NCI-H82 treated with DMSO at 0.1 percent for 48 hours (cell line): ENCODE results near the gene BICRA.
"Not testable (repeated sequence)": the region's sequence is repeated elsewhere in the genome, so short reads cannot be mapped to it uniquely, and the experiment has no call there.

Source experiments
- DNase-seq: peaks from one replicate; lab custom pipeline; 2025; ENCODE audit not compliant: unreplicated experiment; lab: John Stamatoyannopoulos, UW

Gene BICRA

GRCh38 chr19:47608969-47609905 lies at the start of gene BICRA:
Gene BICRA, plus strand, starts transcription at chr19:47609134. Its CDS starts 64,441 bp downstream, at chr19:47673575.
- DNase-seq, result no peak

GRCh38 chr19:47560999-47561398 lies 47.9 kb upstream of the BICRA start:
- DNase-seq, result no peak

GRCh38 chr19:47561440-47562057 lies 47.4 kb upstream of the BICRA start:
- DNase-seq, result no peak

- no peak for DNase-seq
Observed at GRCh38 chr19:47564081-47564480, 44.9 kb upstream of the BICRA start.

GRCh38 chr19:47569331-47569730 lies 39.6 kb upstream of the BICRA start:
- DNase-seq, result no peak

- DNase-seq, result no peak
Observed at GRCh38 chr19:47572635-47573034, 36.3 kb upstream of the BICRA start.

- DNase-seq, result no peak
Observed at GRCh38 chr19:47573071-47574026, 35.6 kb upstream of the BICRA start, which contains the start of gene ZNF541. Gene ZNF541, minus strand, starts transcription at chr19:47573148. Its CDS starts 17,292 bp downstream, at chr19:47555856.

- DNase-seq, result no peak
Observed at GRCh38 chr19:47580397-47580796, 28.5 kb upstream of the BICRA start.

GRCh38 chr19:47581605-47582319 lies 27.2 kb upstream of the BICRA start:
- no peak for DNase-seq

- DNase-seq, result no peak
Observed at GRCh38 chr19:47582320-47582909, 26.5 kb upstream of the BICRA start.

GRCh38 chr19:47583161-47583560 lies 25.8 kb upstream of the BICRA start:
- DNase-seq, result not testable (repeated sequence)

- DNase-seq, result no peak
Observed at GRCh38 chr19:47587295-47587694, 21.6 kb upstream of the BICRA start.

GRCh38 chr19:47589824-47590223 lies 19.1 kb upstream of the BICRA start:
- no peak for DNase-seq

- no peak for DNase-seq
Observed at GRCh38 chr19:47593860-47594259, 15.1 kb upstream of the BICRA start.

- DNase-seq, result no peak
Observed at GRCh38 chr19:47595944-47596343, 13.0 kb upstream of the BICRA start.

- no peak for DNase-seq
Observed at GRCh38 chr19:47598407-47599349, 10.3 kb upstream of the BICRA start.

- DNase-seq, result not testable (repeated sequence)
Observed at GRCh38 chr19:47599671-47600245, 9.2 kb upstream of the BICRA start.
